GM18907 (cell line): ENCODE results near the gene ARL4D.
"Not testable (repeated sequence)": the region's sequence is repeated elsewhere in the genome, so short reads cannot be mapped to it uniquely, and the experiment has no call there.

ENCODE experiments used
- ATAC-seq: cut with Tn5 transposase; IDR thresholded peaks from one replicate; pipeline ENCODE4 v1.9.1; 2021; ENCODE audit warnings: mild to moderate bottlenecking, moderate library complexity; ENCODE audit not compliant: unreplicated experiment

The ARL4D gene

GRCh38 chr17:43393944-43394482, 4.8 kb upstream of the ARL4D start:
- no peak for ATAC-seq

DNA sequence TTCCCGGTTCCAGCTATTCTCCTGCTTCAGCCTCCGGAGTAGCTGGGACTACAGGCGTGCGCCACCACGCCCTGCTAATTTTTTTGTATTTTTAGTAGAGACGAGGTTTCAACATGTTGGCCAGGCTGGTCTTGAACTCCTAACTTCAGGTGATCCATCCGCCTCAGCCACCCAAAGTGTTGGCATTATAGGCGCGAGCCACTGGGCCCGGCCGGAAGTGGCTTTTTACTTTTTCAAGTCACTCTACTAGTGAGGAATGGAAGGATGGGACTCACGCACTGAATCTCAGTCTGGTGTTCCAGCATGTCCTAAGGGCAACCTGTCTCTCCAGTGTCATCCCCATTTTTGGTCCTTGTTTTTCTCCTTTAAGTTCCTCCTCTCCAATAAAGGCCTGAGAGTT, 4.1 kb upstream of the ARL4D start:
- not testable (repeated sequence) for ATAC-seq

GRCh38 chr17:43395165-43395564, 3.6 kb upstream of the ARL4D start:
- ATAC-seq: no peak

DNA sequence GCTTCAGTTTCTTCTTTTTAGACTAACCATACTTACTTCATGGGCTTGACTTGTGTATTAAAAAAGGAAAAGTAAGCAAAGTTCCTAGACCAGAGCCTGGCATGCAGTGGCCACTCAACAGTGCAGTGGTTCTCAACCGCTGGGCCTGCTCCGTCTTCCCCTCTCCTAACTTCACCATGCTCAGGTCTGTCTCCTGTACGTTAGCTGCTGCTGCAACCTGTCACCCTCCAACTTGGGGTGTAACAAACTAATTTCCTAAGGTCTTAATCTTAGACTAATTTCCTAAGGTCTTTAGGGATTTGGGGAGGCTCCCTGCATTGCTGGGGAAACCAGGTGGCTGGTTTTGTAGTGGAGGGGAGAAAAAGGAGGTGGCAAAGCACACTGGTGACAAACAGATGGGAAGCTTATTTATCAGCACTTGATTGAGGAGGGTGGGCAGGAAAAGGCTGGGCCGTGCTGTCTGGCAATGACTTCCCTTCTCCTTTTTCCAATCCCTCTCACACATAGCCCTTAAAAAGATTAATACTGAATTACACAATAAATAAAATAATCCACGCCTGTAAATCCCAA, 2.2 kb upstream of the ARL4D start:
- no peak for ATAC-seq

DNA sequence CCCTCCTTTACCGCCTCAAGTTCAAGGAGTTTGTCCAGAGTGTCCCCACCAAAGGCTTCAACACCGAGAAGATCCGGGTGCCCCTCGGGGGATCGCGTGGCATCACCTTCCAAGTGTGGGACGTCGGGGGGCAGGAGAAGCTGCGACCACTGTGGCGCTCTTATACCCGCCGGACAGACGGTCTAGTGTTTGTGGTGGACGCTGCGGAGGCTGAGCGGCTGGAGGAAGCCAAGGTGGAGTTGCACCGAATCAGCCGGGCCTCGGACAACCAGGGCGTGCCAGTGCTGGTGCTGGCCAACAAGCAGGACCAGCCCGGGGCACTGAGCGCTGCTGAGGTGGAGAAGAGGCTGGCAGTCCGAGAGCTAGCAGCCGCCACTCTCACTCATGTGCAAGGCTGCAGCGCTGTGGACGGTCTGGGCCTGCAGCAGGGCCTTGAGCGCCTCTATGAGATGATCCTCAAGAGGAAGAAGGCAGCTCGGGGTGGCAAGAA, 1.1 kb downstream of the ARL4D start:
- ATAC-seq: no peak

DNA sequence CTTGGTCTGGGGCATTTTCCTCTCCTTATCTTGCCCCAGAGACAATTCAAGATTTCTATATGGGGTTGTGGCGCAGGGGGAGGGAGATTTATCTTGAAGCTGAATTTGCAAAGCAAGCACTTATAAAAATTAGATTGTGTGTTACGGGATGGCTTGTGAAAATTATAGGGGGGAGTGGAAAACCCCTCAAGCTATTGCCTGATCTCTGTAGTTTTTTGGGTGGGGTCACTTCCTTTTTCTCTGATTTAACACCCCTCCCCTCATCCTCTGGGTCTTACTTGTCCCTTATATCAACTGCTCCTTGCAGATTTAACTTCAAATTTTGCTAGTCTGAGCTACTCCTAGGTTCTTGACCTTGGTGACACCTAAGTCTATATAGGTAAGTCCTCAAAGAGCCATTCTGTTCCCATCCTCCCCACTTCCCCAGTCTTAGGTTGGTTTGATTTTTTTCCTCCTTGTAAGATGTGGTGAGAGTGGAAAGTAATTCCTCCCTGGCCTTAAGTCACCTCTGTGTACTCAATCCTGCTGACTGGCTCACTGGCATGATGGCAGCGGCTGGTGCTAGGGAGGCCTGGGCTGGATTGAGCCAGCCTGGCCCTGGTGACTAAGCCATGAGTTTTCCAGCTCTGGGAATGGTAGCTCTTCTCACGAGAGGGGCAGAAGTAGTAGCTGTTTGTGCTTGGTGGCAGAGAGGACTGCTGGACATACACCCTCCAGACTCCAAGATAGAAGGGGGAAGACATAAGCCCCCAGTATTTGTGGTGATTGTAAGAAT, 2.3 kb downstream of the ARL4D start:
- no peak for ATAC-seq

DNA sequence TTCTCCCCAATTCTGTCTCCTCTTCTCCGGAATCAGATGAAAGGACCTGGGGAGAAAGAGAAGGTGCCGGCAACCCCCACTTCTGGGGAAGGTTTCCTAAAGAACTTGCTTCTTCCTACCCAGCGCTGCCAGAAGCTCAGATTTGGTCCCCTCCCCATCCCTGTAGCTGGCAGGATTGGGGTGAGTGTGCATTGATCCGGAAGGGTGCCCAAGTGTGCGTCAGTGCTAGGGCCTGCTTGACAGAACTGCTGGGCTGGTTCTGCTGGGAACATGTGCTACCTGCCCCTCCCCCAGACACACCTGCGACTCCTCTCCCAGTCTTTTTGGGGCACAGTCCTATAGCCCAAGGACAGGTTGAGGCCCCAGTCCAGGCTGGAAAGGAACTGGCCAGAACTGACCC, 3.3 kb downstream of the ARL4D start:
- ATAC-seq: no peak

DNA sequence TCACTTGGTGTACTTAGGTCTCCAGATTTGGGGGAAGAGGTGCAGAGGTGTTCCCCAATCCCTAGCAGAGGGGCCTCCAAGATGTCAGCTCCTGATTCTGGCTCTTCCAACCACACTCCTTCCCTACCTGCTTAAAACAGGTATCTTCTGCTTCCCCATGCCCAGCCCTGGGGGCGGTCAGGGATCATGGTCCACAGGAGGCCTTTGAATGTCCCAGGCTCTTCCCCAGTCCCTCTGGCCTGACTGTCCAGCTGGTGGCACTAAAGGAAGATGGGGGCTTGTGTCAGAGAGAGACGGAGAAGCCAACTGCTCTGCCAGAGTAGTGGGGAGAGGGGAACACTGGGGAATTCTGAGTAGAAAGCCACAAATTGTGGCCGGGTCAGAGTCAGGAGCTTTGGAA, 3.8 kb downstream of the ARL4D start:
- ATAC-seq: no peak

- ATAC-seq: no peak
Measured at GRCh38 chr17:43403846-43404245, 5.1 kb downstream of the ARL4D start.

GRCh38 chr17:43405861-43406260, 7.1 kb downstream of the ARL4D start:
- ATAC-seq: no peak

DNA sequence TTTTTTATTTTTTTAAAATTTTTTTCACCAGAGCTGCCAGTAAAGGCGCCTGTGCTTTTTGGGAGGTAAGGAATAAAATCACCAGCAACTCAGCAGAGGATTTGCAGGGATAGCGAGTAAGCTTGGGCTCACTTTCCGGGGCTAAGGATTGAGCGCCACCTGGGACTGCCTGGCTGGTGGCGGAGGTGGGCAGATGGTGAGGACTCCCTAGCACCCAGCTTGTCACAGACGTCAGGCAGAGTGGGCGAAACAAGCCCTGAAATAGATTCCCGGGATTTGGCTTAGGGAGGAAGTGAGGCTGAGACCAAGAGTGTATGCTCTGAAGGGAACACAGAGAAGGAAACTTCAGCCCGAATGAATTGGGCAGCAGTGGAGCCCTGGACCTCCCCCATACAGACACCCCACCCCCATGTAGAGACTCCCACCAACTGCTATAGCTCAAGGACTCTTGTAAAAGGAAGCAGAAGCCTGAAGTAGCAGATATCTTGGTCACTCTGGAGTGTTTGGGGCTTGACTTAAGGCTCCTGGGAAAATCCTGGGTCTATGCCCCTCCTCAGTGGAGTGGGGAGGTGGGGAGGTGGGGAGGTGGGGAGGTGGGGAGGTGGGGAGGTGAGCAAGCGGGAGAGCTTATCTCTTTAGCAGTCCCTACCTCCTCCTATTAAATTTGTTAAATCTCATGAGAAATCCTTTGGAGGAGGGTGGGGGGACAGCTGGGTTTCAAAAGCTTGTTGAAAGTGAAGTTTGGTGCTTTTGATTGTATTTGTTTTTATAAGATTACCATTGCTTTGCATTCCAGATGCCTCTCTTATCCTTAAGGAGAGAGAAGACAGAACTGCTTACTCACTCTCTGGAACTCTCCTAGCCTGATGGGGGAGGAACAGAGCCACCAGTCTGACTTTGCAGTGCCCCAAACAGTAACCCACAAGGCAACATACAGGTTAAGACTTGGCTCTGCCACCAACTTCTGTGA, 8.2 kb downstream of the ARL4D start:
- ATAC-seq: no peak

DNA sequence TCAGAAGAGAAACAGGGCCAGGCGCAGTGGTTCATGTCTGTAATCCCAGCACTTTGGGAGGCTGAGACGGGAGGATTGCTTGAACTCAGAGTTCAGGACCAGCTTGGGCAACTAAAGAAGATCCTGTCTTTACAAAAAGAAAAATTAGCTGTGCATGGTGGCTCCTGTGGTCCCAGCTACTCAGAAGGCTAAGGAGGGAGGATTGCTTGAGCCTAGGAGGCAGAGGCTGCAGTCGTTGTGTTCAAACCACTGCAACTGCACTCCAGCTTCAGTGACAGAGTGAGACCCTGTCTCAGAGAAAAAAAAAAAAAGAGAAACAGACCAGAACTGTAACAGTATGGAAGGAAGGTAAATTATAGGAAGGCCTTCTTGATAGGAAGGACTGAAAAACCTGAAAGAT, 10.3 kb downstream of the ARL4D start:
- no peak for ATAC-seq

- ATAC-seq: no peak
Measured at GRCh38 chr17:43410557-43411368, 12.0 kb downstream of the ARL4D start.

- no peak for ATAC-seq
Measured at GRCh38 chr17:43411369-43411677, 12.5 kb downstream of the ARL4D start.

- ATAC-seq: no peak
Measured at GRCh38 chr17:43411749-43412148, 13.0 kb downstream of the ARL4D start.

DNA sequence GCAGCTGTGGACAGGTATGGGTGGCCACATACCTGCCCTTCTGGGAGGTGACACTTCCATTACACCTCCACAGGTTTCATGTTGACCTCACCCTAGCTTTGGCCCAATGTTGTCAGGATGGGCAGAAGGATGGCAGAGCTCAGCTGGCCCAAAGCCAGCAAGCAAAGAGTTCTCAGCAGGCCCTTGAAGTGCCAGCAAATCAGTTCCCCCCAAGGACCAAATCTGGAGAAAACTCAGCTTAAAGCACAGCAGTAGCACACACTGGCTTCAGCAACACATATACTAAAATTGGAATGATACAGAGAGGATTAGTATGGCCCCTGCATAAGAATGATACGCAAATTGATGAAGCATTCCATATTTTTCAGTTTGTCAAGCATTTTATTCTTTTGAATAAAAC, 13.4 kb downstream of the ARL4D start:
- no peak for ATAC-seq

DNA sequence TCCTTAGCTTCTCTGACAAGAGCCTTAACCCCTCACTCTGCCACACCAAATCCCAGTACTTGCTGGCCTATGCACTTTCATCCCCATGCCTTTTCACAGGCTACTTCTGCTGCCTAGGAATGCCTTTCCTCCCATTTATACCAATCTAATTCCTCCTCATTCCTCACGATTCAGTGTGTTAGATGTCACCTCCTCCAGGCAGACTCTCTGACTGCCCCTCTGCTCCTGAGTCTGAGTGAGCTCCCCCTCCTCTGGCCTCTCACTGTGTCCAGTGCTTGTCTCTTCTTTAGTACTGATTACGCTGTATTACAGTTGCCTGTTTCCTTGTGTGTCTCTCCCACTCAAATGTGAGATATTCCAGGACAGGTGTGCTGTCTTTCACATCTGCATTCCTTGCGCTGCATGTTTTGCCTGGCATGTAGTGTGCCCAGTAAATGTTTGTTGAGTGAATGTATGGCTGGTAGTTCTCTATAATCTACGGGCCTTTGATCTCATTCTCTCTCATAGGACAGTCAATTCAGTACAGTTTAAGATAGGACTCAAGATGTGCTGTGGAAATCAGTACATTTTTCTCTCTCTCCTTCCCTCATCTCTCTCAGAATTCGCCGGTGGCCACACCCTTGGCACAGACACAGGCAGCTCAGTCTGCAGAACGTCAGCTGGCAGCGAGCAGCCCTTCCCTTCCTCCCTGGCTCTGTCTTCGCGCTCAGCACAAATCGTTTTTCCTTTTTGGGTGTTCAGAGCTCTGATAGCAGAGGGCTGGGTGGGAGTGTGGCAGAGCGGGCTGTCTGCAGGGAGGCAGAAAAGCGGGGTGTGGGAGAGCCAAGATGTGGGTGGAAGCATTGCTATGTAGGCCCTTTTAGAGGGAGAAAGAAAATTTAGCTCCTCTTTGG, 18.5 kb downstream of the ARL4D start:
- ATAC-seq: no peak

GRCh38 chr17:43418441-43419374, 19.9 kb downstream of the ARL4D start:
- no peak for ATAC-seq
